ENCODE results near the gene ZMYM4.

DNA sequence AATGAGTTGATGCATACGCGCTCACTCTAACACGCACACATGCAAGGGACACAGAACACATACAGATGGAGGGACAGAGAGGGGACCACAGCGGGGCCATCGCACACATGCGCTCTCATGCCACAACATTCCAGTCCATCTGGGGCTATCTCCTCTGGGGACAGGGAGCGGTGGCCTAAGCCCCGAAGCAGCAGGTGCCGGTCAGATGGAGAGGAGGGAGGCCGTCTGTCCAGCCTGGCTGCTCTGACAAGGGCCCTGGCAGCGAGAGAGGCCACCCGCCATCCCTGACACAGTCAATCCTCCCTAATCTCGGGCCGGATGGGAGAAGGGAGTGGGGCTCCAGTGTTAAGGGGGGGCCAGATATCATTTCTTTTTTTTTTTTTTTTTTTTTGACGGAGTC is 165.2 kb downstream of the ZMYM4 start:
- TF ChIP-seq, protein P1, sequence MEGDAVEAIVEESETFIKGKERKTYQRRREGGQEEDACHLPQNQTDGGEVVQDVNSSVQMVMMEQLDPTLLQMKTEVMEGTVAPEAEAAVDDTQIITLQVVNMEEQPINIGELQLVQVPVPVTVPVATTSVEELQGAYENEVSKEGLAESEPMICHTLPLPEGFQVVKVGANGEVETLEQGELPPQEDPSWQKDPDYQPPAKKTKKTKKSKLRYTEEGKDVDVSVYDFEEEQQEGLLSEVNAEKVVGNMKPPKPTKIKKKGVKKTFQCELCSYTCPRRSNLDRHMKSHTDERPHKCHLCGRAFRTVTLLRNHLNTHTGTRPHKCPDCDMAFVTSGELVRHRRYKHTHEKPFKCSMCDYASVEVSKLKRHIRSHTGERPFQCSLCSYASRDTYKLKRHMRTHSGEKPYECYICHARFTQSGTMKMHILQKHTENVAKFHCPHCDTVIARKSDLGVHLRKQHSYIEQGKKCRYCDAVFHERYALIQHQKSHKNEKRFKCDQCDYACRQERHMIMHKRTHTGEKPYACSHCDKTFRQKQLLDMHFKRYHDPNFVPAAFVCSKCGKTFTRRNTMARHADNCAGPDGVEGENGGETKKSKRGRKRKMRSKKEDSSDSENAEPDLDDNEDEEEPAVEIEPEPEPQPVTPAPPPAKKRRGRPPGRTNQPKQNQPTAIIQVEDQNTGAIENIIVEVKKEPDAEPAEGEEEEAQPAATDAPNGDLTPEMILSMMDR (IDR thresholded peaks at IDR 0.05): no peak
- TF ChIP-seq POLR2A (IDR thresholded peaks at IDR 0.05): no peak
